HCT116 (cell line): Measurements from ENCODE around the gene FITM1. TPM values are rescaled to one million over a fixed set of nuclear protein-coding genes. Genes with fewer than 3 reads are reported as not detected.

Experiments
- ATAC-seq: fragments of 200-7000 bp; cut with Tn5 transposase; 2 replicates; pipeline ENCODE4 v1.9.1; 2020; ENCODE audit warnings: mild to moderate bottlenecking, moderate library complexity
- BruUV-seq: library from RNA; stranded (reverse); fragments of 400-500 nt; replicated peaks from 2 replicates; lab custom pipeline; 2021; lab: Mats Ljungman, UMichigan
- CTCF ChIA-PET: fragments of 300-600 bp; sonication (Branson Sonifier 250); formaldehyde crosslinking; loops from one replicate; lab custom pipeline; 2021; ENCODE audit warnings: antibody characterized with exemption; lab: Charles Lee
- POLR2A ChIA-PET: fragments of 300-600, 350-600 bp; sonication (Branson Sonifier 250); formaldehyde crosslinking; loops from one replicate; lab custom pipeline; 2021; ENCODE audit warnings: antibody characterized with exemption; lab: Charles Lee
- RAD21 ChIA-PET, 2 experiments: fragments of 300-600 bp; sonication (Branson Sonifier 250); formaldehyde crosslinking; loops; one replicate each; lab custom pipeline; 2023; ENCODE audit warnings: low total read pairs in 2 of 2; ENCODE audit not compliant: uncharacterized antibody in 2 of 2, unreplicated experiment in 2 of 2, low non-redundant PET in 1 of 2; lab: Charles Lee
- DNase-seq: peaks from one replicate; pipeline ENCODE4 v3.0.0-alpha.2; 2010; ENCODE audit warnings: low read depth, low spot score
- H2AFZ ChIP-seq: fragments of 200-600 bp; shearing (Covaris generic), sonication (generic); 2 replicates; pipeline ENCODE4 v1.6.1; 2017; ENCODE audit warnings: low read depth, mixed run types, mixed read lengths, antibody characterized with exemption, low read length; ENCODE audit not compliant: poor library complexity, severe bottlenecking
- H3K27ac ChIP-seq: 2 replicates; pipeline ENCODE4 v1.5.1; 2012; ENCODE audit warnings: low read depth, low read length
- H3K27me3 ChIP-seq: fragments of 200-600 bp; sonication (generic); 2 replicates; pipeline ENCODE4 v1.6.1; 2016; ENCODE audit warnings: mixed run types, low read length, mixed read lengths; ENCODE audit not compliant: insufficient read depth
- H3K36me3 ChIP-seq, 2 experiments: fragments of 200-500 bp in 1 of 2; fragments of 200-600 bp in 1 of 2; sonication (Bioruptor generic) in 1 of 2; sonication (generic) in 1 of 2; 2 replicates each; pipeline versions ENCODE4 v1.5.1 to v1.6.1; 2014 to 2016; ENCODE audit warnings: low read length in 2 of 2, inconsistent platforms in 1 of 2, mixed read lengths in 1 of 2, mixed run types in 1 of 2; ENCODE audit not compliant: insufficient read depth in 2 of 2, control insufficient read depth in 1 of 2
- H3K4me1 ChIP-seq, 2 experiments: fragments of 200-600 bp in 1 of 2; sonication (generic) in 1 of 2; 2 replicates each; pipeline versions ENCODE4 v1.5.1 to v1.6.1; 2012 to 2017; ENCODE audit warnings: low read length in 2 of 2, inconsistent platforms in 1 of 2, mild to moderate bottlenecking in 1 of 2, mixed read lengths in 1 of 2, mixed run types in 1 of 2, moderate library complexity in 1 of 2; ENCODE audit not compliant: insufficient read depth in 2 of 2, control insufficient read depth in 1 of 2
- H3K4me2 ChIP-seq: fragments of 200-600 bp; sonication (generic); 2 replicates; pipeline ENCODE4 v1.6.1; 2017; ENCODE audit warnings: mixed run types, low read length, mixed read lengths
- H3K4me3 ChIP-seq, 2 experiments: fragments of 200-600 bp in 1 of 2; sonication (generic) in 1 of 2; replicated peaks in 1 of 2; 2 replicates each; pipeline ENCODE4 v1.5.1; 2011 to 2016; ENCODE audit warnings: low read length in 2 of 2, control low read depth in 1 of 2, low read depth in 1 of 2, mild to moderate bottlenecking in 1 of 2, mixed read lengths in 1 of 2, mixed run types in 1 of 2
- H3K79me2 ChIP-seq: fragments of 200-600 bp; sonication (generic); 2 replicates; pipeline ENCODE4 v1.6.1; 2017; ENCODE audit warnings: mild to moderate bottlenecking, mixed run types, low read length, moderate library complexity, mixed read lengths; ENCODE audit not compliant: insufficient read depth
- H3K9ac ChIP-seq: fragments of 200-600 bp; sonication (generic); 2 replicates; pipeline ENCODE4 v1.6.1; 2016; ENCODE audit warnings: low read length, mixed read lengths
- H3K9me2 ChIP-seq: fragments of 200-600 bp; sonication (generic), shearing (Covaris generic); 2 replicates; pipeline ENCODE4 v1.6.1; 2017; ENCODE audit warnings: mixed run types, mild to moderate bottlenecking, moderate library complexity; ENCODE audit not compliant: insufficient read depth
- H3K9me3 ChIP-seq, 2 experiments: fragments of 200-500 bp in 1 of 2; fragments of 200-600 bp in 1 of 2; sonication (Bioruptor generic) in 1 of 2; sonication (generic) in 1 of 2; 2 replicates each; pipeline ENCODE4 v1.6.1; 2014 to 2017; ENCODE audit warnings: low read length in 2 of 2, mixed read lengths in 2 of 2, inconsistent platforms in 1 of 2, low read depth in 1 of 2, mild to moderate bottlenecking in 1 of 2, mixed run types in 1 of 2, moderate library complexity in 1 of 2; ENCODE audit not compliant: control insufficient read depth in 1 of 2, insufficient read depth in 1 of 2
- H4K20me1 ChIP-seq: fragments of 200-600 bp; sonication (generic), shearing (Covaris generic); 2 replicates; pipeline ENCODE4 v1.6.1; 2017; ENCODE audit warnings: mixed run types, mild to moderate bottlenecking, moderate library complexity; ENCODE audit not compliant: insufficient read depth
- EGR1 ChIP-seq: IDR thresholded peaks from 2 replicates; pipeline ENCODE4 v1.6.1; 2012; ENCODE audit warnings: low read depth
- EZH2phosphoT487 ChIP-seq: fragments of 200-600 bp; IDR thresholded peaks from 2 replicates; pipeline ENCODE4 v1.6.1; 2018; ENCODE audit warnings: antibody characterized with exemption, borderline replicate concordance
- FOSL1 ChIP-seq: IDR thresholded peaks from 2 replicates; pipeline ENCODE4 v1.6.1; 2012; ENCODE audit warnings: low read depth
- POLR2A ChIP-seq: IDR thresholded peaks from 2 replicates; pipeline ENCODE4 v1.7.0; 2011; ENCODE audit warnings: borderline replicate concordance; ENCODE audit not compliant: insufficient read depth, insufficient read length; ENCODE audit errors: extremely low read depth
- POLR2AphosphoS5 ChIP-seq: IDR thresholded peaks from 2 replicates; pipeline ENCODE4 v1.6.1; 2011; ENCODE audit warnings: mild to moderate bottlenecking, low read depth, low read length, moderate library complexity
- RAD21 ChIP-seq: IDR thresholded peaks from 2 replicates; pipeline ENCODE4 v1.6.1; 2012; ENCODE audit warnings: low read depth, mild to moderate bottlenecking
- REST ChIP-seq: IDR thresholded peaks from 2 replicates; pipeline ENCODE4 v1.6.1; 2012; ENCODE audit warnings: low read depth
- SP1 ChIP-seq: IDR thresholded peaks from 2 replicates; pipeline ENCODE4 v1.6.1; 2012; ENCODE audit warnings: low read depth
- ZBTB33 ChIP-seq: IDR thresholded peaks from 2 replicates; pipeline ENCODE4 v1.6.1; 2011; ENCODE audit warnings: mild to moderate bottlenecking, low read length, moderate library complexity; ENCODE audit not compliant: insufficient replicate concordance; ENCODE audit errors: extremely low read depth
- ZNF274 ChIP-seq: fragments of 200-500 bp; sonication (Bioruptor generic); IDR thresholded peaks from 2 replicates; pipeline ENCODE4 v1.6.1; 2014; ENCODE audit warnings: mild to moderate bottlenecking, low read depth, low read length, inconsistent platforms
- intact Hi-C: fragments of 100-400 bp; cut with micrococcal nuclease; formaldehyde crosslinking; loops from 2 replicates; pipeline ENCODE4 v1.10.0; 2022
- total RNA-seq: library from RNA; stranded (reverse); gene quantifications from one replicate; pipeline ENCODE4 v1.2.1, GENCODE V29; 2021; ENCODE audit not compliant: unreplicated experiment

The FITM1 gene
- total RNA-seq, 1 experiment from 2014 or later: 0.81 TPM

GRCh38 chr14:24098229-24098926 lies 32.1 kb upstream of the FITM1 start:
- ATAC-seq: no peak
- CTCF ChIA-PET: interaction anchor here (0.8 kb wide), 1 partner anchor 10 kb away, joined by 3 read pairs; no protein-coding TSS in a partner anchor
- BruUV-seq: no TSS peak
- H3K4me2 ChIP-seq: no peak overlapping the region
- intact Hi-C loops: loop anchor here (10.0 kb wide), 1 partner anchor 114 kb away; the partner anchor contains the start of gene DHRS4L2
- TF ChIP-seq RAD21: no peak
- no peak for TF ChIP-seq ZNF274
- TF ChIP-seq POLR2A: no peak
- TF ChIP-seq, all 23 proteins: peak for 0
- RAD21 ChIA-PET: no interaction called here
- DNase-seq: no peak
- Histone ChIP-seq H2AFZ (no peak overlapping the region), H3K79me2 (peaks cover 7% of the 10 kb centered on the region; the same call in 1 of the 2 replicates), H3K4me3 (no peak overlapping the region), H3K9me3 (no peaks in the 10 kb centered on the region), H3K9me2 (no peaks in the 10 kb centered on the region), H3K27ac (no peak overlapping the region), H3K4me1 (peaks cover 10 to 18% of the 10 kb centered on the region in 2 experiments), H3K9ac (no peak overlapping the region), H3K27me3 (no peaks in the 10 kb centered on the region), H3K36me3 (no peaks in the 10 kb centered on the region), H4K20me1 (no peaks in the 10 kb centered on the region)
- POLR2A ChIA-PET: no interaction called here

GRCh38 chr14:24098927-24099813 lies 31.3 kb upstream of the FITM1 start:
- no peaks in the 10 kb centered on the region for H3K9me2 ChIP-seq
- ATAC-seq: no peak
- DNase-seq: no peak
- POLR2A ChIA-PET: no interaction called here
- H4K20me1 ChIP-seq: no peaks in the 10 kb centered on the region
- H3K4me3 ChIP-seq: no peak overlapping the region
- no peak overlapping the region for H2AFZ ChIP-seq
- H3K4me1 ChIP-seq: peaks cover 6 to 11% of the 10 kb centered on the region in 2 experiments; a peak in 3 of 4 replicates
- BruUV-seq: no TSS peak
- H3K27ac ChIP-seq: no peak overlapping the region
- RAD21 ChIA-PET: no interaction called here
- H3K79me2 ChIP-seq: peaks cover 7% of the 10 kb centered on the region; the same call in 1 of the 2 replicates
- no peak overlapping the region for H3K9ac ChIP-seq
- H3K27me3 ChIP-seq: no peaks in the 10 kb centered on the region
- intact Hi-C loops: loop anchor here (10.0 kb wide), 1 partner anchor 114 kb away; the partner anchor contains the start of gene DHRS4L2
- no peak overlapping the region for H3K4me2 ChIP-seq
- no peaks in the 10 kb centered on the region for H3K36me3 ChIP-seq
- no peaks in the 10 kb centered on the region for H3K9me3 ChIP-seq
- CTCF ChIA-PET: no interaction called here
- TF ChIP-seq FOSL1 (no peak), SP1 (no peak), EZH2phosphoT487 (no peak), POLR2AphosphoS5 (no peak; the same call in 1 of the 2 replicates), EGR1 (no peak), RAD21 (no peak), REST (no peak), ZBTB33 (no peak)
